GM19452 (cell line): ENCODE data around the gene SMG5.
A peak's percentile ranks its signal among the peaks of the same experiment; 100 is the strongest.

Source experiments
- ATAC-seq: cut with Tn5 transposase; IDR thresholded peaks from one replicate; pipeline ENCODE4 v1.9.1; 2021; ENCODE audit not compliant: unreplicated experiment

Gene SMG5

GRCh38 chr1:156281281-156281680 lies 1.3 kb downstream of the SMG5 start:
- peak; percentile 43 for ATAC-seq

GRCh38 chr1:156279837-156280236 lies 2.8 kb downstream of the SMG5 start:
- ATAC-seq, result no peak

DNA sequence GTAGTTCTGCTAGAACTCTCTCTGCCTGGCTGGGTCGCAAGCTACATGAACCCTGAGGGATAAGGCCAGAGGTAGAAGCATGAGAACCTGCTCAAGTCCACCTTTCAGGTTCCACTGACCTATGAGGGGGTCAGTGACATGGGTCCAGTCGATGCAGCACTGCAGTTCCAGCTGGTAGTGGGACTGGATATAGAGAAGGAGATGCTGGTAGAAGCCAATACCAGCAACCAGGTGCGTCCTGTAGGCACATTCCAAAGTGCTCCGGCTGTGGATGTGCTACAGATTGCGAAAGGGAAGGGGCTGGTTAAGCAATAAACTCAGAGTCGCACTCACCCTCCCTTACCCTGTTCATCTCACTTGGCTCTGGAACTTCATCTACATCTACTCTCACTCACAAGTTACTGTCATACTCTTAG lies 5.7 kb downstream of the SMG5 start:
- no peak for ATAC-seq

DNA sequence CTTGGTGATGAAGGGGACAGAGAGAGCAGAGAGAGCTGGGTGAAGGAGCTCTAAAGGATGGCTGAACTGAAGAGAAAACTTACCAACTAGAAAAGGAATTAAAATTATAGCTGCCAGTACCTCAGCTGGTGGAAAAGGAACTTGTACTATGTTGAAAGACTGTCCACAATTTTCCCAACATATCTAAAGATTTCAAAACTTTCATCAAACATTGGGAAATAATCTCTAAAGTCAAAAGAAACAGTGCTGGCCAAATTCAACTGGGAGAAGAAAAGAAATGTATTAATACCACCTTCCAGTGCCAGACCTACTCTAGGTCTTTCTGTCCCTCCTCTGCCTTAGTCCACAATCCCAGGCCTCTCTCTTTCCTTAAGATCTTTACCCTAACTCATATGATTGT lies 6.1 kb downstream of the SMG5 start:
- ATAC-seq, result no peak

DNA sequence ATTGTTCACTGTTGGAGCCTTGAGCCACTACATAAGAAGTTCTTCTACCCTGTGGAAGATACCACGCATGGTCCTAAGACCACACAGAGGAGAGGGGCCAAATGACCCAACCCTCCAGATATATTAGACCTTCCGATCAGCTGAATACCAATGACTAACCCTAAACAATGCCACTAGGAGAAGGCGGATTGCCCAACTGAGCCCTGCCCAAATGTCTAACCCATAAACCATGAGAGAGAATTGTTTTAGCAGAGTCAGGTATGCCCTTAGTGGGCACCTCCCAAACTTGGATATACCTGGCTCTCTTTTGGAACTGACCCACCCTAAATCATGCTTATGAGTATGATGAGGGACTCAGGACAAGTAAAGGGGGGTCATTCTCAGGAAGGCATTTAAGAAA lies 12.3 kb downstream of the SMG5 start:
- ATAC-seq, result no peak

- no peak for ATAC-seq
Observed at GRCh38 chr1:156268336-156268735, 14.3 kb downstream of the SMG5 start.

GRCh38 chr1:156266051-156266450 lies 16.6 kb downstream of the SMG5 start:
- ATAC-seq, result no peak

- no peak for ATAC-seq
Observed at GRCh38 chr1:156263288-156263655, 19.4 kb downstream of the SMG5 start.

GRCh38 chr1:156262461-156263287 lies 20.0 kb downstream of the SMG5 start:
- ATAC-seq, result no peak

GRCh38 chr1:156260896-156261295 lies 21.7 kb downstream of the SMG5 start:
- no peak for ATAC-seq

- ATAC-seq, result no peak
Observed at GRCh38 chr1:156259805-156260204, 22.8 kb downstream of the SMG5 start.

- ATAC-seq, result no peak
Observed at GRCh38 chr1:156258859-156259258, 23.8 kb downstream of the SMG5 start.

- ATAC-seq, result no peak
Observed at GRCh38 chr1:156257711-156258110, 24.9 kb downstream of the SMG5 start.

DNA sequence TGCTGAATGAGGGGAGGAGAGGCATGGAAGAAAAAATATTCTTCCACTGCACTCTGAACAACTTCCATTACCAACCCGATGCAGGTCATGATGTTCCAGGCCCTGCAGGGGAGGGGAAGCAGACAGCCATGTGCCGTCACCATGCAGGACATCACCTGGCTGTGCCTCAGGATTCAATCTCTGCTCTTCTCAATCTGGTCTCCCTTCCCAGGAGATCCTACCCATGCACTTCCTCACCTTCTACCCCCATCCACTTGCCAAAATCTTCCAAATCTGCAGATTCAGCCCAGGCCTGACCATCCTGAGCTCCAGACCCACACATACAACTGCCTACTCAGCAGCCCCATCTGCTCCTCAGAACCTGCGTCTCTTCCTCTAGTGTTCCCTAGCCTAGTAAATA lies 29.0 kb downstream of the SMG5 start:
- ATAC-seq, result no peak

GRCh38 chr1:156251527-156251926 lies 31.1 kb downstream of the SMG5 start:
- ATAC-seq, result no peak

DNA sequence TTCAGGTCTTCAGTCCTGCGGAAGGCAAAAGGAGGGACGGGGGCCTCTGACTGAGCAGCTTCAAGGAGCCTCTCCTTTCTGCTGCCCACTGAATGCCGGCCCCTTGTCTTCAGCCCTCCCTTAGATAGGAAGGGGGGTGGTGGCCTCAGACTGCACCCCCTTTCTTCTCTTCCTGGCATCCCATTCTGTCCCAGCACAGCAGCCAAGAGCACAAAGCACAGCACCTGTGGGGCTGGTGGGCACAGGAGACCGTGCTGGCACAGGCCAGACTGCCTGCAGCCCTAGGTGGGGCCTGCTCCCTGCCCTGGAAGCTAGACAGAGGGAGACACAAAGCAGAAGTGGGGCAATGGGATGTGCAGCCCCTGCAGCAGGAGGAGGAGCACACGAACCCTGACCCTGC lies 33.0 kb downstream of the SMG5 start:
- no peak for ATAC-seq

GRCh38 chr1:156248323-156248683 lies 34.3 kb downstream of the SMG5 start:
- ATAC-seq, result no peak

GRCh38 chr1:156247460-156248322 lies 34.9 kb downstream of the SMG5 start, which contains the start of gene PAQR6:
TSS of gene PAQR6 (minus strand) at chr1:156248056. CDS start at chr1:156246731, 1,325 bp downstream.
- ATAC-seq, result no peak

DNA sequence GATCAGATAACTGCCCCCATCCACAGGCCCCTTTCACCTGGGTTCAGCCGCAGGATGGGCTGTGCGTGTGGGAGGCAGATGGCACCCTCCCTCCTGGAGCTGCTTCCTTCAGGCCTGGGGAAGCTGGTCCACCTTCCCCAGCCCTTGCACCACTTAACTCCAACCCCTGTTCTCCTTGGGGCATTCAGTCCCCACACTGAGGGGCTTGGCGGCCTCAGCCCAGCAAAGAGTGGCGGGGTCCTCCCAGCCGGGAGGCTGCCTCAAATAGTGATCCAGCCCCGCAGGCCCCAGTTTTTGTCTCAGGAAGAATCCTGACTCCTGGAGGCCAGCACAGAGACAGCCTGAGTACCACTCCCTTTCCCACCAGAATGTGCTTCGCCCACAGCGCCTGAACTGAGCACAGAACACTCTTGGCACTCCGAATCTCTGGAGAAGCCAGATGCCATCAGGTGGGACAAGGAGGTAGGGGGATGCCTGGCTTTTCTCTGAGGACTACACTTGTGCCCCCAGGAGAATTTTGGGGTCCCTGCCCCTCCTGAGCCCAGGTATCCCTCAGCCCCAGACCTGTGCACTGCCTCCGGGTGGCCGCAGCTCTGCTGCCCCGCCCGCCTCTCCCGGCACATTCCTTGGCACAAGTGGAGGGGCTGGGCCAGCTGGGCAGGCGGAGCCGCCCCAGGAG lies 35.7 kb downstream of the SMG5 start:
- ATAC-seq, result no peak

GRCh38 chr1:156246241-156246780 lies 36.3 kb downstream of the SMG5 start:
- ATAC-seq, result no peak
